ENCODE data around the gene KLHL9.
"Not testable (repeated sequence)": the region's sequence is repeated elsewhere in the genome, so short reads cannot be mapped to it uniquely, and the experiment has no call there.

Gene KLHL9

GRCh38 chr9:21334701-21335632 is at the start of gene KLHL9:
TSS of gene KLHL9 (minus strand) at chr9:21335404. CDS start at chr9:21334859, 545 bp downstream.
- TF ChIP-seq JUND (IDR thresholded peaks at IDR 0.05; ENCODE audit: low read depth) = no peak
- in situ Hi-C loops (cut with HindIII; ENCODE audit: low pct_unique_long_range_greater_than_20kb, low sequenced_read_pairs) = no loop called here
- DNase-seq (ENCODE audit: low read depth in 1 of 2, low spot score in 1 of 2) = peak; percentile 88 to 89

DNA sequence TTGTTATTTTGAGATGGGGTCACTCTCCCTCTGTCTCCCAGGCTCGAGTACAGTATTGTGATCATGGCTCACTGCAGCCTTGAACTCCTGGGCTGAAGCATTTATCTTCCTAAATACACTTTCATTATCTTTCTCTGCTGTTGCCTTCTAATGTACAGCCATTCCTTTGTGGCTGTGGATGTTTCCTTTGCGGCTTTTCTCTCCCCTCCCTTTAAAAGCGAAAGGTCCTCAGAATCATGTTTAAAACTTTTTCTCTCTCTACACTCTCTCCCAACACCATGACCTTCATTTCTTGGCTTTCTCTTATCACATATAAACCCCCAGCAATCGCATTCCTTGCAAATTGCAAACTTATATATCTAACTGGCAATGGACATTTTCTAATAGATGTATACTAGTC is 48.4 kb upstream of the KLHL9 start:
- no peak for TF ChIP-seq JUND (IDR thresholded peaks at IDR 0.05; ENCODE audit: low read depth)
- no peak for DNase-seq (ENCODE audit: low read depth in 1 of 2, low spot score in 1 of 2)
- in situ Hi-C loops (cut with HindIII; ENCODE audit: low pct_unique_long_range_greater_than_20kb, low sequenced_read_pairs) = no loop called here

DNA sequence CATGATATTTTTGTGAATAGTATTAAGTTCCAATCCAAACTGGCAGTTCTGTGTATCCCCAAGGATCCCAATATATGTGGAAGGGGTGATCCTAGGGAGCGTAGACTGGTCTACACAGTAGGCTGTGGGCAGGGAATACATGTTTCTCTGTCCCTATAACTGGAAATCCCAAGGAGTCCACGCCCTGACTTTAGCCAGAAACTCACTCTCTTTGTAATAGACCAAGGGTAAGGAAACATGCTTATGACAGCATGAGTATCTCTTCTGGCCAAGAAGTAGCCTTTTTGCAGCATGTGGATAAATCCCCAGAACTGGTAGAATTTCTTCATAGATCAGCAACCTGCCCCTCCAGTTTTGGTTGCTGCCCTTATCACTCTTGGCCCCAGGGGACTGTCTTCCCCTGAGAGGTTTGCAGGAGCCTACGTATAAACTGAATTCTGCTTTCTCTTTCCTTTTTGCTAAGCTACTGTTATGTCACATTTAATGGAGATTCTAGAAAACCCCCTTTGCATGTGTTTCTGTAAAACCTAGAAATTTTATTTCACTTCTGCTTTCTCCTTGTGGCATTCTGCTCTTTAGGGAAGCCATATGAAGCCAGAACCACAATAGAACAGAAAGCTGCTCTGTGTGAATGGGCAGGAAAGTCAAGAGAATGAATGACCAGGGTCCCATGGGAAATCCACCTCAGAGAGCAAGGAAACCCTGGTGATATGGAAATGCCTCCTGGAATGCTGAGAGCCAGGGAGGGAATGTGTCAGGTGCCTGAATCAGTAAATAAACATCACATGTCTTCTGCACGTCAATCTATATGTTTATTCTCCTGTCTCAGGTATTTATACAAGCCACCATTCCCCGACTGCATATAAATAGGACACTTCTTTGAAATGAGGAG is 46.5 kb upstream of the KLHL9 start:
- in situ Hi-C loops (cut with HindIII; ENCODE audit: low pct_unique_long_range_greater_than_20kb, low sequenced_read_pairs) = no loop called here
- peak in 1 of 2 experiments; percentile 41 for DNase-seq (ENCODE audit: low read depth in 1 of 2, low spot score in 1 of 2)
- no peak for TF ChIP-seq JUND (IDR thresholded peaks at IDR 0.05; ENCODE audit: low read depth)

- in situ Hi-C loops (cut with HindIII; ENCODE audit: low pct_unique_long_range_greater_than_20kb, low sequenced_read_pairs); DNase-seq (ENCODE audit: low read depth in 1 of 2, low spot score in 1 of 2): not testable (repeated sequence)
Observed at GRCh38 chr9:21371467-21371866, 36.3 kb upstream of the KLHL9 start.

DNA sequence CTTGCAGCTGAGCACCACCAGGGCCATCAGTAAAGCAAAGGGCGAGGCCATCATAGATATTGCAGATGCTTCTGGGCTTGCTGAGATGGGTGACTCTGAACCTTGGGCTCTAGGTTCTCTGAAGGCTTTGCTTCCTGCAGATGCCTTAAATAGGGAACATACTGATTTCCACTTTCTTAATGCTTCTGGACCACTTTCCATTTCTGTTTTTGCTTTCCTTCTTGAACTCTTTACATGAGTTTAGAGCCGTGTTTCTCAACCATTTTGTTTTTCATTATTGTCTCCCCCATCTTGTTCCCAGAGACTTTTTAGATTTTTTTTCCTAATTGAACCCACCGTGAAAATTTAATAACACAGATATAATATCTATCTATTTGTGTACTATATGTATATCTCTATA is 32.8 kb upstream of the KLHL9 start, which contains the start of gene IFNA13:
Gene IFNA13, minus strand, starts transcription at position 101 of the 400 bp plus-strand sequence. Its CDS starts 47 bp downstream, at position 54.
- in situ Hi-C loops (cut with HindIII; ENCODE audit: low pct_unique_long_range_greater_than_20kb, low sequenced_read_pairs) = no loop called here
- DNase-seq (ENCODE audit: low read depth in 1 of 2, low spot score in 1 of 2) = no peak
- TF ChIP-seq JUND (IDR thresholded peaks at IDR 0.05; ENCODE audit: low read depth) = no peak

GRCh38 chr9:21367169-21367568 is 32.0 kb upstream of the KLHL9 start:
- DNase-seq (ENCODE audit: low read depth in 1 of 2, low spot score in 1 of 2); in situ Hi-C loops (cut with HindIII; ENCODE audit: low pct_unique_long_range_greater_than_20kb, low sequenced_read_pairs): not testable (repeated sequence)

GRCh38 chr9:21362287-21362686 is 27.1 kb upstream of the KLHL9 start:
- DNase-seq (ENCODE audit: low read depth in 1 of 2, low spot score in 1 of 2) = no peak

GRCh38 chr9:21357479-21358460 is 22.6 kb upstream of the KLHL9 start:
- no peak for TF ChIP-seq JUND (IDR thresholded peaks at IDR 0.05; ENCODE audit: low read depth)
- in situ Hi-C loops (cut with HindIII; ENCODE audit: low pct_unique_long_range_greater_than_20kb, low sequenced_read_pairs) = no loop called here
- no peak for DNase-seq (ENCODE audit: low read depth in 1 of 2, low spot score in 1 of 2)

More at GRCh38 chr9:21362287-21362686, 27.1 kb upstream of the KLHL9 start:
- in situ Hi-C loops (cut with HindIII; ENCODE audit: low pct_unique_long_range_greater_than_20kb, low sequenced_read_pairs) = no loop called here
- TF ChIP-seq JUND (IDR thresholded peaks at IDR 0.05; ENCODE audit: low read depth) = no peak

DNA sequence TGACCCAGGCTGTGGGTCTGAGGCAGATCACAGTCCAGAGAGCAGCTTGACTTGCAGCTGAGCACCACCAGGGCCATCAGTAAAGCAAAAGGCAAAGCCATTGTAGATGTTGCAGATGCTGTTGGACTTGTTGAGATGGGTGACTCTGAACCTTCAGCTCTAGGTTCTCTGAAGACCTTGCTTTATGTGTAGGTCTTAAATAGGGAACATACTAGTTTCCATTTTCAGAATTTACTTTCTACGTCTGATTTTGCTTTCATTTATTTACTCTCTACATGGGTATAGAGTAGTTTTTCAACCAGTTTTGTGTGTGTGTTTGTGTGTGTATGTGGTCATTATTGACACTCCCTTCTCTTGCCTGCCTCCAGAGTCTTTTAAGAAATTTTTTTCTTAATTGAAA is 15.6 kb upstream of the KLHL9 start, which contains the start of gene IFNA6:
Gene IFNA6, minus strand, starts transcription at position 101 of the 400 bp plus-strand sequence. Its CDS starts 0 bp downstream, at position 101.
- in situ Hi-C loops (cut with HindIII; ENCODE audit: low pct_unique_long_range_greater_than_20kb, low sequenced_read_pairs) = no loop called here
- DNase-seq (ENCODE audit: low read depth in 1 of 2, low spot score in 1 of 2) = no peak
- TF ChIP-seq JUND (IDR thresholded peaks at IDR 0.05; ENCODE audit: low read depth) = no peak

GRCh38 chr9:21348430-21348970 is 13.3 kb upstream of the KLHL9 start:
- in situ Hi-C loops (cut with HindIII; ENCODE audit: low pct_unique_long_range_greater_than_20kb, low sequenced_read_pairs) = no loop called here
- TF ChIP-seq JUND (IDR thresholded peaks at IDR 0.05; ENCODE audit: low read depth) = no peak
- no peak for DNase-seq (ENCODE audit: low read depth in 1 of 2, low spot score in 1 of 2)

DNA sequence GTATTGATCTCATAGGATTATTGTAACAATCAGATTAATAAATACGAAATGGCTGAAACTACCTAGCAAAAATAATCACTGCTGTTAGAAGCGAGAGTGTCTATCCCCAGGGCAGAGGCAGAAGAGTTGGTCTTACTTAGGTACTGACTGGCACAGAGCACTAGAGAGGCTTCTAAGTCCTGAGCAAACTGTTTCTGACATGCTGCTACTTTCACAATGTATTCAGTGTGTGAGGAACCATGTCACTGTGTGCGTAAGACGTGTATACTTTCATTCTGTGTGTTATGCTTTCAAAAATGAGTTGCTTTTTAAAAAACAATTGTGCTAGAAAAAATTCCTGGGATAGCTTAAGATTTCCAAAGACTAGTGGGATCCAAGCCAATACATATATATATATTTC is 5.5 kb upstream of the KLHL9 start:
- in situ Hi-C loops (cut with HindIII; ENCODE audit: low pct_unique_long_range_greater_than_20kb, low sequenced_read_pairs) = no loop called here
- no peak for TF ChIP-seq JUND (IDR thresholded peaks at IDR 0.05; ENCODE audit: low read depth)
- no peak for DNase-seq (ENCODE audit: low read depth in 1 of 2, low spot score in 1 of 2)

All from T47D (cell line).